ENCODE measurements around the gene HSDL2.

GRCh38 chr9:112479221-112479620, 99.3 kb downstream of the HSDL2 start:
- TF ChIP-seq CTCF (IDR thresholded peaks at IDR 0.05) (no peak), POLR2A (IDR thresholded peaks at IDR 0.05) (no peak)
